Measurements from ENCODE around the gene GFOD2.

DNA sequence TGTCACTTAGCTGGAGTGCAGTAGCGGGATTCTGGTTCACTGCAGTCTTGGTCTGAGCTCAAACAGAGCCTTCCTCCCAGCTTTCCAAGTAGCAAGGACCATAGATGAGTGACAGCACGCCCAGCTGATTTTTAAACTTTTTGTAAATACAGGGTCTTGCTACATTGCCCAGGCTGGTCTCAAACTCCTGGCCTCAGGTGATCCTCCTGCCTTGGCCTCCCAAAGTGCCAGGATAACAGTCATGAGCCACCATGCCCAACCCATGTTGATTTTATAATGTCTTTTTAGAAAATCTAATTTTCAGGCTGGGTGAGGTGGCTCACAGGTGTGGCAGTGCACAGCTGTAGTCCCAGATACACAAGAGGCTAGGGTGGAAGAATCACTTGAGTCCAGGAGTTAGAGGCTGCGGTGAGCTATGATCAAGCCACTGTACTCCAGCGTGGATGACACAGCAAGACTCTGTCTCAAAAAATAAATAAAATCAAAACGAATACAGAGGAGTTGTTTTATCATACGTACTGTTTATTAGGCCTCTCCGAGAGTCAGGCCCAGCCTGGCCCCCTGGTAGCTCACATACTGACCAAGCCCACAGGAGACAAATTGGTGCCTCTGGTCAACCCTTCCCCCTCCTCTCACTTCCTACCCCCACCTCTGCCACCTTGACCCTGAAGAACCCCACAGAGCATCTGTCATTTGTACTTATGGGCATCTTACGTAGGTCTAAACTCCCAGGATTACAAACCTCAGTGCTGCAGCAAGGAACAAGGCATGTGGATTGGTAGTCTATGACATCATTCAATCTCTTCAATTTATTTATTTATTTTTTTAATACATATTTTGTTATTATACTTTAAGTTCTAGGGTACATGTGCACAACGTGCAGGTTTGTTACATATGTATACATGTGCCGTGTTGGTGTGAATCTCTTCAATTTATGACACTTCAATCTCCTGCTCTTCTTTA lies 38.9 kb downstream of the GFOD2 start:
- no peak for TF ChIP-seq POLR2A (IDR thresholded peaks at IDR 0.05)
- TF ChIP-seq, protein P1, sequence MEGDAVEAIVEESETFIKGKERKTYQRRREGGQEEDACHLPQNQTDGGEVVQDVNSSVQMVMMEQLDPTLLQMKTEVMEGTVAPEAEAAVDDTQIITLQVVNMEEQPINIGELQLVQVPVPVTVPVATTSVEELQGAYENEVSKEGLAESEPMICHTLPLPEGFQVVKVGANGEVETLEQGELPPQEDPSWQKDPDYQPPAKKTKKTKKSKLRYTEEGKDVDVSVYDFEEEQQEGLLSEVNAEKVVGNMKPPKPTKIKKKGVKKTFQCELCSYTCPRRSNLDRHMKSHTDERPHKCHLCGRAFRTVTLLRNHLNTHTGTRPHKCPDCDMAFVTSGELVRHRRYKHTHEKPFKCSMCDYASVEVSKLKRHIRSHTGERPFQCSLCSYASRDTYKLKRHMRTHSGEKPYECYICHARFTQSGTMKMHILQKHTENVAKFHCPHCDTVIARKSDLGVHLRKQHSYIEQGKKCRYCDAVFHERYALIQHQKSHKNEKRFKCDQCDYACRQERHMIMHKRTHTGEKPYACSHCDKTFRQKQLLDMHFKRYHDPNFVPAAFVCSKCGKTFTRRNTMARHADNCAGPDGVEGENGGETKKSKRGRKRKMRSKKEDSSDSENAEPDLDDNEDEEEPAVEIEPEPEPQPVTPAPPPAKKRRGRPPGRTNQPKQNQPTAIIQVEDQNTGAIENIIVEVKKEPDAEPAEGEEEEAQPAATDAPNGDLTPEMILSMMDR (IDR thresholded peaks at IDR 0.05), result no peak
